Lower leg skin (tissue), 4 donors: Measurements from ENCODE around the gene LENG1. TPM values are rescaled to one million over a fixed set of nuclear protein-coding genes. Genes with fewer than 3 reads are reported as not detected.

ENCODE experiments used
- DNase-seq, 2 donors: peaks; one replicate each; pipeline ENCODE4 v3.0.0-alpha.2; 2019; ENCODE audit warnings: low spot score in 2 of 2
- H3K4me3 ChIP-seq: fragments of 200-600 bp; sonication (generic); 2 replicates; pipeline ENCODE4 v1.5.1; 2017; ENCODE audit warnings: mild to moderate bottlenecking, low read depth; ENCODE audit not compliant: poor library complexity, severe bottlenecking
- CTCF ChIP-seq, 3 donors: fragments of 450-650 bp; IDR thresholded peaks; one replicate each; pipeline ENCODE4 v1.5.1; 2016; ENCODE audit warnings: antibody characterized with exemption in 3 of 3, mild to moderate bottlenecking in 3 of 3, moderate library complexity in 2 of 3
- POLR2A ChIP-seq, 2 donors: fragments of 450-650 bp; IDR thresholded peaks; one replicate each; pipeline ENCODE4 v1.6.1; 2016 to 2017; ENCODE audit warnings: antibody characterized with exemption in 2 of 2, mild to moderate bottlenecking in 1 of 2, moderate library complexity in 1 of 2
- WGBS, 2 donors: methylation state at CpG; one replicate each; pipeline ENCODE4 v1.1.5; 2018; 5-methylcytosine and 5-hydroxymethylcytosine counted together
- intact Hi-C: fragments of 100-400 bp; cut with DNase I; formaldehyde crosslinking; loops from one replicate; pipeline ENCODE4 v1.15.0; 2023; ENCODE audit warnings: low total_unique reads
- total RNA-seq, 4 donors: library from RNA; depleted of rRNA; stranded (reverse); fragments of >200 nt; gene quantifications; one replicate each; pipeline ENCODE4 v1.1.0, GENCODE V29; 2016

Gene LENG1
- total RNA-seq, 4 donors from 2014 or later: 6.0 to 8.4 (median 6.6) TPM

GRCh38 chr19:54206030-54206830 lies 46.7 kb upstream of the LENG1 start:
- no peak overlapping the region for H3K4me3 ChIP-seq

GRCh38 chr19:54204767-54205468 lies 45.4 kb upstream of the LENG1 start:
- no peak overlapping the region for H3K4me3 ChIP-seq
- 73 to 81% methylated on average over 4 of the region's 4 CpGs for WGBS, 2 donors
- intact Hi-C loops: no loop called here
- DNase-seq: no peak
- TF ChIP-seq CTCF (IDR thresholded peaks at IDR 0.05) (no peak), POLR2A (IDR thresholded peaks at IDR 0.05) (no peak)

More at GRCh38 chr19:54206030-54206830, 46.7 kb upstream of the LENG1 start:
- intact Hi-C loops: no loop called here
- TF ChIP-seq POLR2A (IDR thresholded peaks at IDR 0.05) (no peak), CTCF (IDR thresholded peaks at IDR 0.05) (no peak)
- DNase-seq: no peak
- 89 to 94% methylated on average over 27 of the region's 27 CpGs for WGBS, 2 donors

GRCh38 chr19:54203151-54203611 lies 43.7 kb upstream of the LENG1 start:
- TF ChIP-seq POLR2A (IDR thresholded peaks at IDR 0.05) (no peak), CTCF (IDR thresholded peaks at IDR 0.05) (no peak)
- no peak for DNase-seq
- intact Hi-C loops: no loop called here
- H3K4me3 ChIP-seq: no peak overlapping the region
- WGBS, 2 donors: 56 to 62% methylated on average over 9 of the region's 9 CpGs

GRCh38 chr19:54201980-54202379 lies 42.5 kb upstream of the LENG1 start:
- intact Hi-C loops: no loop called here
- DNase-seq: no peak
- TF ChIP-seq POLR2A (IDR thresholded peaks at IDR 0.05) (no peak), CTCF (IDR thresholded peaks at IDR 0.05) (no peak)
- H3K4me3 ChIP-seq: no peak overlapping the region
- WGBS, 2 donors: 72 to 82% methylated on average over 13 of the region's 13 CpGs

- TF ChIP-seq POLR2A (IDR thresholded peaks at IDR 0.05) (no peak), CTCF (IDR thresholded peaks at IDR 0.05) (no peak)
- peak overlapping the region; percentile 54 for H3K4me3 ChIP-seq
- intact Hi-C loops: no loop called here
- 2 to 4% methylated on average over 25 to 28 of the region's 28 CpGs for WGBS, 2 donors
- DNase-seq: no peak
Measured at GRCh38 chr19:54201172-54201701, 41.7 kb upstream of the LENG1 start.
